H1 (cell line): ENCODE data around the gene TRIM38. TPM values are rescaled to one million over a fixed set of nuclear protein-coding genes. Genes with fewer than 3 reads are reported as not detected.

Experiments used
- CBX8 ChIP-seq: fragments of 300-800, 300-1000 bp; sonication (generic); IDR thresholded peaks from 2 replicates; pipeline ENCODE4 v1.7.1; 2016; ENCODE audit warnings: low read depth, low read length, borderline replicate concordance
- CEBPB ChIP-seq: IDR thresholded peaks from 2 replicates; pipeline ENCODE4 v1.6.1; 2012; ENCODE audit warnings: low read depth, low read length
- EZH2 ChIP-seq: fragments of 200-600 bp; sonication (generic); IDR thresholded peaks from 2 replicates; pipeline ENCODE4 v1.7.1; 2012; ENCODE audit warnings: low read depth, mild to moderate bottlenecking, moderate library complexity, low read length, inconsistent platforms; ENCODE audit not compliant: severe bottlenecking
- GTF2F1 ChIP-seq: IDR thresholded peaks from 2 replicates; pipeline ENCODE4 v1.6.1; 2012; ENCODE audit warnings: low read depth, low read length, improper control_type of control experiment, borderline replicate concordance
- KDM4A ChIP-seq: IDR thresholded peaks from one replicate; pipeline ENCODE4 v1.7.1; 2012; ENCODE audit warnings: low read depth, mild to moderate bottlenecking, moderate library complexity, low read length, inconsistent platforms; ENCODE audit not compliant: severe bottlenecking
- PHF8 ChIP-seq: fragments of 200-600 bp; sonication (generic); conservative IDR thresholded peaks from 2 replicates; pipeline ENCODE4 v1.7.1; 2012; ENCODE audit warnings: low read depth, mild to moderate bottlenecking, inconsistent platforms, low read length, moderate library complexity
- SAP30 ChIP-seq: fragments of 300-600 bp; sonication (generic); IDR thresholded peaks from 2 replicates; pipeline ENCODE4 v1.7.1; 2012; ENCODE audit warnings: low read length, moderate library complexity, mild to moderate bottlenecking, inconsistent platforms; ENCODE audit not compliant: insufficient read depth, insufficient replicate concordance
- polyA plus RNA-seq, 7 experiments: library from polyadenylated mRNA; depleted of rRNA in 3 of 7; stranded (reverse) in 5 of 7; unstranded in 2 of 7; fragments of >200 nt in 5 of 7; fragments of 200-250 nt in 2 of 7; gene quantifications; 1 replicate in 5 of 7; 2 replicates in 1 of 7; 4 replicates in 1 of 7; pipeline versions ENCODE4 v1.2.1 to v1.2.3, GENCODE V29; 2011 to 2013; ENCODE audit warnings: missing spikeins in 2 of 7, mixed read lengths in 2 of 7
- small RNA-seq: library from polyadenylated mRNA; stranded (forward); fragments of <200 nt; extraction: miRNeasy Mini kit (QIAGEN cat#:217004); gene quantifications from one replicate; pipeline ENCODE3, GENCODE V24; 2013; ENCODE audit not compliant: insufficient read depth
- total RNA-seq: library from RNA; stranded (reverse); fragmentation: NEBNext Ultra II Directional; extraction: Animal tissue kit (Norgen Biotek cat#: 25700); gene quantifications from 2 replicates; pipeline ENCODE4 v1.2.1, GENCODE V29; 2021

The TRIM38 gene
- total and polyA plus RNA-seq, 2 of the 8 experiments (the other 6 are each of a cell fraction or from before 2014, with no cell fraction given), result 0.43 to 0.56 TPM

DNA sequence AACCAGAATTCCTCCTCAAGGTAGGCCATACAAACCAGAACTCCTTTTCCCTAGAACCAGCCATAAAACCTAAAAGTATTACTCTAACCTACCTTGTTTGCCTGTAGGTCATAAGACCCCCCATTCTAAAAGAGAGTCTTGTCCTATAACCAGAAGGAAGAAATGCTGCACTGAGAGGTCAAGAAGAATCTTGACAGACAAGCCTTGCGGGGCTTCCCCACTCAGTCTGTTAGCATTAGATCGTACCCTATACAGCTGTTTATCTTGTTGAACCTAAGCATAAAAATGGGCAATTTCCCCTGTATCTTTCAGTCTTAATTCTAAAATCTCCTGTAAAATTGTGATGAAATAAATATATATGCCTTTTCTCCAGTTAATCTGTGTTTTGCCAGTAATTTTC lies 72.3 kb downstream of the TRIM38 start (continued):
- no peak for TF ChIP-seq CBX8
- no peak for TF ChIP-seq KDM4A
- no peak for TF ChIP-seq GTF2F1
- TF ChIP-seq SAP30, result no peak
- TF ChIP-seq CEBPB, result no peak
- no peak for TF ChIP-seq PHF8
- no peak for TF ChIP-seq EZH2

Small RNA genes within 50 kb of the gene (small RNA-seq; reads per million reads assigned to genes)
- gene HIST1H1PS2, result 0.86 reads per million

Other genes starting within 250 kb of the TRIM38 start
- gene SLC17A4, start 208.1 kb upstream of the TRIM38 start, total RNA-seq, result not detected in 2 replicates
- gene SLC17A4, start 208.1 kb upstream of the TRIM38 start, polyA plus RNA-seq (2011; rRNA removed), result not detected in 2 replicates
- not detected in 2 replicates for gene SLC17A1, start 130.8 kb upstream of the TRIM38 start, total RNA-seq
- not detected in 2 replicates for gene SLC17A1, start 130.8 kb upstream of the TRIM38 start, polyA plus RNA-seq (2011; rRNA removed)
- not detected in 2 replicates for gene SLC17A3, start 88.6 kb upstream of the TRIM38 start, total RNA-seq
- gene SLC17A3, start 88.6 kb upstream of the TRIM38 start, polyA plus RNA-seq (2011; rRNA removed), result not detected in 2 replicates
- gene SLC17A2, start 32.1 kb upstream of the TRIM38 start, total RNA-seq, result not detected in 2 replicates
- not detected in 2 replicates for gene SLC17A2, start 32.1 kb upstream of the TRIM38 start, polyA plus RNA-seq (2011; rRNA removed)
- gene HFE, start 124.6 kb downstream of the TRIM38 start, total RNA-seq, result 1.6 and 2.0 TPM in 2 replicates
- 0.80 and 1.6 TPM in 2 replicates for gene HFE, start 124.6 kb downstream of the TRIM38 start, polyA plus RNA-seq (2011; rRNA removed)